ENCODE data around the gene DMRT1.

GRCh38 chr9:882416-882924 is 41.0 kb downstream of the DMRT1 start:
- TF ChIP-seq, protein P1, sequence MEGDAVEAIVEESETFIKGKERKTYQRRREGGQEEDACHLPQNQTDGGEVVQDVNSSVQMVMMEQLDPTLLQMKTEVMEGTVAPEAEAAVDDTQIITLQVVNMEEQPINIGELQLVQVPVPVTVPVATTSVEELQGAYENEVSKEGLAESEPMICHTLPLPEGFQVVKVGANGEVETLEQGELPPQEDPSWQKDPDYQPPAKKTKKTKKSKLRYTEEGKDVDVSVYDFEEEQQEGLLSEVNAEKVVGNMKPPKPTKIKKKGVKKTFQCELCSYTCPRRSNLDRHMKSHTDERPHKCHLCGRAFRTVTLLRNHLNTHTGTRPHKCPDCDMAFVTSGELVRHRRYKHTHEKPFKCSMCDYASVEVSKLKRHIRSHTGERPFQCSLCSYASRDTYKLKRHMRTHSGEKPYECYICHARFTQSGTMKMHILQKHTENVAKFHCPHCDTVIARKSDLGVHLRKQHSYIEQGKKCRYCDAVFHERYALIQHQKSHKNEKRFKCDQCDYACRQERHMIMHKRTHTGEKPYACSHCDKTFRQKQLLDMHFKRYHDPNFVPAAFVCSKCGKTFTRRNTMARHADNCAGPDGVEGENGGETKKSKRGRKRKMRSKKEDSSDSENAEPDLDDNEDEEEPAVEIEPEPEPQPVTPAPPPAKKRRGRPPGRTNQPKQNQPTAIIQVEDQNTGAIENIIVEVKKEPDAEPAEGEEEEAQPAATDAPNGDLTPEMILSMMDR (conservative IDR thresholded peaks at IDR 0.05 in 1 of 2, IDR thresholded peaks at IDR 0.05 in 1 of 2; ENCODE audit: low read depth in 1 of 2, low read length in 2 of 2) = no peak
- TF ChIP-seq EZH2 (IDR thresholded peaks at IDR 0.05; ENCODE audit: low read length, missing control alignments) = no peak

All from fibroblast of lung (primary cell).